Dedifferentiated amniotic fluid mesenchymal stem cell (primary cell): Measurements from ENCODE around the gene GPR137.

Source experiments
- DNase-seq: peaks from one replicate; pipeline ENCODE4 v3.0.0-alpha.2; 2016; ENCODE audit errors: extremely low spot score

Gene GPR137

DNA sequence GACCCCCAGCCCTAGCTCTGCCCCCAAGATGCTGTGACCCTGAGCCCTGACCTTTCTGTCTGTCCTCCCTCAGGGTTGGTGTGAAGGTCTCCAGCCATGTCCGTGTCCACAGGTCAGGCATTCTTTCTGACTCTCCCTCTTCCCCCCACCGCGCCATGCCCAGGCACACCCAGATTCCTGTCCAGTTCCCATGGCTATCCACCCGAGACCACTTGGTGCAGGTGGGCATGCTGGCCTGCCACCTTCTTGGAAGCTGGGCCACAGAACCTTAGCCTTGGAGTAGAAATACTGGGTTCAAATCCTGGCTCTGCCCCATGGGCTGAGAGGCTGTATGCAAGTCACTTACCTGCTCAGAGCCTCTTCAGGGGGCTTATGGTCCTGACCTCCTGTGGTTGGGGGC lies 36.6 kb upstream of the GPR137 start:
- no peak for DNase-seq

DNA sequence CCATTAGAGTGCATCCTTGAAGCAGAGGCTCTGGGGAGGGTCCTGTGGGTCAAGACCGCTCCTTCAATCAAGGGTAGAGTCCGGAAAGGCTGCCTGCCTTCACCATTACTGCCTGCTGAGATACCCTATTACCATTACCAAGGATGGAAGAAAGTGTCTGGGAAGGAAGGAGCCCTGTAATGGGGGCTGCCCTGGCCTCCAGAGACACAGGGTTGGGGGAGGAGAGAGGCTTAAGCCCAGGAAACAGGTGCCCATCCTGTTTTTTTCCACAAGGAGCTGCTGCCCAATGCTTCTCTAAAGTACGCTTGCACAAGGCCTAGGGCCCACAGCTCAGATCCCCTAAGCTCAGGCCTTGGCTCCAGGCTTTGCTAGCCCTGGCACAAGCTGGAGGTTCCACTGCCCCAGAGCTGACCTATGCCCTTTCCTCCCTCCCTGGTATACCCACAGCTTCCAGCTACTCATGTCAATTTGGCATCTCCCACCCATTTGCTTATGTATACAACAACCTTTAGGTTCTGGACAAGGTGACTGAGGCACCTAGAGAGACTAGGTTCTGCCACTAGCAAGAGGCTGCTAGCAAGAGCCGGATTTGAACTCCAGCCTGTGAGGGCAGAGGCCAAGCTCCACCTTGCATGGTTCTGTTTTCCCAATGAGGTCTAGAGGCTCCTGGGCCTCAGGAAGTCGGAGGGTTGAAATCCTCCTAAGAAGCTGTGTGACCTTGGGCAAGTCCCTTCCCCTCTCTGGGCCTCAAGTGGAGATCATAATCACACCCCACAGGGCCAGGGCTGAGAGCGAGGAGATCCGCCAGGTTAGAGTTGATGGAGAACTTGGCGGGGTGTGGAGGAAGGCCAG lies 35.9 kb upstream of the GPR137 start:
- no peak for DNase-seq

DNA sequence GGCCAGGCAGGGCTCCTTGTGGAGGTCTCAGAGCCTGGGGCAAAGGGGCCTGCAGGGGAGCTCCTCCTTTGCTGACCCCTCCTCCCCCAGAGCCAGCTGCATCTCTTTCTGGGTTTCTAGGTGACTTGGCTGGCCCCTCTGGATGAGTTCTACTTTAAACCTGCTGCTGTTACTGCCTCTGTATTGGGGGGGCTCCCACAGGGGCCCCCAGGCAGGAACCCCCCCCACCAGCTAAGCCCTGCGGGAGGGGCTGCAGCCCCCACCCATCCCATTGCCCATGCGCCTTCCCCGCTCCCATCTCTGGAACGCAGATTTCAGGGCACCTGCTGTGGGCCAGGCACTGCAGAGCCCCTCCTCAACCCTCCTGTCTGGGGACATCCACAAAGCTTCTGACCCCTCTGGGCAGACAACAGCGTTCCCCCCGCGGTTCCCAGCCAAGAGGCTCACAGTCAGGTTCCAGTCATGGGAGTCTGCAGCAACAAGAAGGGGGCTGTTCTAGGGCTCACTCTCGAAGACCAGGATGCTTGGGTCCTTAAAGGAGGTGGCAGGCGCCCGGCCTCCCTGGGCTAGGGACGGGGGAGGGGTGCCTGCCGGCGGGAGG lies 35.1 kb upstream of the GPR137 start:
- DNase-seq: no peak

DNA sequence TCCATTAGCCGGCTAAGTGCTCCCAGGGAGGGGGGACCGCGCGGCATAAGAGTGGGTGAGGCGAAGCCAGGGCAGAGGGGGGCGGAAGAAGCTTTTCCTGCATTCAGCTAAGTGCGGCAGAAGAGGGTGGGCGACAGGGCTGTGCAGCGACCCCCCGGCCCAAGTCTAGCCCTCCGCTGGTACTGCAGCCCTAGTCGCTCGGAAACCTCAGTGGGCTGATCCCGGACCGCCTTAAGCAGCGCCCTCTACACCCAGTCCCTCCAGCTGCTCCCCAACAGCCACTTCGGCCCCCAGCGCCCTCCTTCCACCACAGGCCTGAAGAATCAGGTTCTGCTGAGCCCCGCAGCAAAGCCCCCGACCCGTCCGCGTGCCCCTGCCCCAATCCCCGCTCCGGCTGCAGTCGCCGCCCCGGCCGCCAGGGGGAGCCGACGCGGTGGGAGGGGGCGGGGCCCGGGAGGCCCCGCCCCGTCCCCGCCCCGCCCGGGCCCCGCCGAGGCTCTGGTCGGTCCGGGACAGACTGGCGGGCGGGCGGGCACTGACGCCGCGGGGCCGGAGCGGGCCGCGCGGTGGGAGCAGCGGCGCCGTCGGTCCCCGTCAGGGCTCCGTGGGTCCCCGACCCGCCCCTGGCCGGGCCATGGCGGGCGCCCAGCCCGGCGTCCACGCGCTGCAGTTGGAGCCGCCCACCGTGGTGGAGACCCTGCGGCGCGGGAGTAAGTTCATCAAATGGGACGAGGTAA lies 34.5 kb upstream of the GPR137 start, which contains the start of gene PLCB3:
PLCB3 (plus strand) TSS at position 515 of the 737 bp plus-strand sequence; CDS start at position 635, 120 bp downstream.
- peak; percentile 31 for DNase-seq

DNA sequence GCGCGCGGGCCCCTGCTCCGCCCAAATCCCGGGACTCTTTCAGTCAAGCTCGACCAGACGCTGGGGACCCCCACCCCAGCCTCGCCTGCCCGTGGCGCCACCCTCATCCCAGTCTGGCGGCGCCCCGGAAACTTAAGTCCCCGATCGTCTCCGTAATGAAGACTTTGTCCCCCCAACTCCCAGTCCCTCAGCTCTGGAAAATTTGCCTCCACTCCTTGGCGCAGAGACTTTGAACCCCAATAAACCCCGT lies 34.0 kb upstream of the GPR137 start:
- no peak for DNase-seq

DNA sequence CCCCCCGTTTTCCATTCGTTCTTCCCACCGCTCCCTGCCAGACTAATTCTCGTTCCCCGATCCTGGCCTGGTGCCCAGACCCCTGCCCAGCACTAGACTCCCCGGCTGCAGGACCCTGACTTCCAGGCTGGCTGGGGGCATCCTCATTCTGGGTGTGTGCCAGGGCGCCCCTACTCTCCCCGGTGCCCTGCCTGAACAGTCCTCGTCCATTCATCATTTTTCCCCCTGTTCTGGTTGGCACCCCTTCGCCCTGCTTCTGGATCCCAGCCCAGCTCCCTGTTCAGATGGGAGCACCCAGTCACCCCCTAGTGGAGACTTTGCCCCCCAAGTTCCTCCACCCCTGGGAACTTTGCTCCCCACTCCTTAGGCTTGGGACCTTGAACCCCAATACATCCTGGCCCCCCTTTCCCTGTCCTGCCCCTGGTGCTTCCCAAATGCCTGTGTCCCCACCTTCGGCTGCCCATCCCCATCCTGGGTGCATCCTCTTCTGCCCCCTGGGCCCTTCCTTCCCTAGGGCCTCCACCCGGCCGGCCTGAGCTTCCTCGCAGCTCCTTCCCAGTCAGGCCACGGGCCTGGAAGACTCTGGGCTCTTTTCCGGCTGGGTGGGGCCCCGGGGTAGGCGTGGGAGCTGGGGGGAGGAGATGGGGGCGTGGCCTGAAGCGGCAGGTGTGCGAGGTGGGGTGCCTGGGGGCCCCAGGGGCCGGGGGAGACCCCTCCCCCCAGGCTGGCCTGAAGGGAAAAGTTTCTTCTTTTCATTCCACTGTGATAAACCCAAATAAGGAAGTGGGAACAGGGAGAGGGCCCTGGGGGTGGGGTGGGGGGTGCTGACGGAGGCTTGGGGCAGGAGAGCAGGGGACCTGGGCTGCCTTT lies 33.4 kb upstream of the GPR137 start:
- DNase-seq: no peak

DNA sequence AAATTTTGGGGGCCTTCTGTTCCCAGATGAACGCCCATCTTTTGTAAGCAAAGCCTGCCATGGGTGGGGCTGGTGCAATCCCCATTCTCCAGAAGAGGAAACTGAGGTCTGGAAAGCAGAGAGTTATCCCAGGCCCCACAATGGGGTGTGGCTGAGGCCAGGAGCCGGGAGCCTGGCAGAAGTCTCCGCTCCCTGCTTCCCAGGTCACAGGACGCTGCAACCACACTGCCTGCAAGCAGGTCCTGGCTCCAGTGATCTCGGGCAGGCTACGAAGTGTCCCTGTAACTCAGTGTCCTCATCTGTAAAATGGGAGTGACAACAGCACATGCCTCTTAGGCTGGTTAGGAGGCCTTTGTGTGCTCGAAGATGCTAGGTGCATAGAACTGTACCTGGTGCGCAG lies 32.6 kb upstream of the GPR137 start:
- DNase-seq: no peak

DNA sequence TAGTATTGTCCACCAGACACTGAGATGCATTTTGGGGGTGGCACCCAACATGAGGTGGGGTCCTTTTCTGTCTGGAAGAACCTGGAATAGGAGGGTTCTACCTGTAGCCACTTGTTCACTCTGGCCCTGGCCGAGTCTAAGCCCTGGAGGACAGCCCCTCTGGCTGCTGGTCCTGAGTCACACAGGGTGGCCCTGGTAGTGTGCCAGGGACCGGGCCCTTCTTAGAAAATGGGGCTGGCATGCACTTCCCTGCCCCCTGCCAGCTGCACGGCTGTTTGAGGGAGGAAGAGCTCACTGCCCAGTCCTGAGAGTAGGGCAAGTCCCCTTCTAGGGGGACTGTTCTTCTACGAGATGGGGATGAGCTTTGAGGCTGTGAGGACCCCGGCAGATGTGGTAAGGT lies 32.2 kb upstream of the GPR137 start:
- DNase-seq: no peak

DNA sequence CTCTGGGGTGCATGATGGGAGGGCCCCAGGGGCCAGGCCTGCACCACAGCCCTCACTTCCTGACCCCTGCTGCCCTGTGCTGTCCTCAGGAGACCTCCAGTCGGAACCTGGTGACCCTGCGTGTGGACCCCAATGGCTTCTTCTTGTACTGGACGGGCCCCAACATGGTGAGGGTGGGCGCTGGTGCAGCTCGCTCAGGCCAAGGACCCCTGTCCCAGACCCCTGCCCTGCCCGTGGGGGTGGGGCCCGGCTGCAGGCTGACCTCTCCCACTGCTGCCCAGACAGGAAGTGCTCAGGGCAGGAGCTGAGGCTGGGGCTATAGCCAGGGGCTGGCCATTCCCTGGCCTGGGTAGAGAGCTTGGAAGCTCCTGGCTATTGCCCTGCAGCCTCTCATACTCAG lies 31.3 kb upstream of the GPR137 start:
- DNase-seq: no peak

DNA sequence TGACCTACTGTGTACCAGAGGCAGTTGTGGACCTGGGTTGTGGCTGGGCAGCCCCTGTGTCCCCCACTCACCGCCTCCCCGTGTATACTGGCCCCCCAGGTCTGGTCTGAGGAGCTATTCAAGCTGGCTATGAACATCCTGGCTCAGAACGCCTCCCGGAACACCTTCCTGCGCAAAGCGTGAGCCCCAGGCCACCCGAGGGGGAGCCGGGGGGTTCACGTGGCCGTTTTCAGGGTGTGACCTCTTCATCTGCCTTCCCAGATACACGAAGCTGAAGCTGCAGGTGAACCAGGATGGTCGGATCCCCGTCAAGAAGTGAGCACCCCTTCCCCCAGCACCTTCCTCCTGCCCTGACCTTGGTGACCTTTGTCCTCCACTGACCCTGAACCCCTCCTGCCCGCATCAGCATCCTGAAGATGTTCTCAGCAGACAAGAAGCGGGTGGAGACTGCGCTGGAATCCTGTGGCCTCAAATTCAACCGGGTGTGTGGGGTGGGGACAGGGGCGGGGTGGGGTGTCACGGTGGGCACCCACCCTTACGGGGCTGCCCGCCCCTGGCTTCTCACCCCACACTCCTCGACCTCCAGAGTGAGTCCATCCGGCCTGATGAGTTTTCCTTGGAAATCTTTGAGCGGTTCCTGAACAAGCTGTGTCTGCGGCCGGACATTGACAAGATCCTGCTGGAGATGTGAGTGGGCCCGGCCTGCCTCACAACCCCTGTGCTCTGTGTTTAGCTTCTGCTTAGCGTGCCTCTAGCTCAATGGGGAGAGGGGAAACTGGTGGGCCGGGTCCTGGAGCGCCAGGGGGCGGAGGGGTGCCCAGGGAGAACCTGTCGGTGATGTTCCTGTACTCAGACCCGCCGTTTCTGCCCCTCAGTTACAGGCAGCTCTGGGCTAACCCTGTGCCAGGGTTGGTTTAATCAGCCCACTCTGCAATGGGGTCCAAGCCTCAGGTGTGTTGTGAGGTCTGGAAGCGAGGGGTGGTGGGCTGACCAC lies 30.2 kb upstream of the GPR137 start:
- DNase-seq: no peak

DNA sequence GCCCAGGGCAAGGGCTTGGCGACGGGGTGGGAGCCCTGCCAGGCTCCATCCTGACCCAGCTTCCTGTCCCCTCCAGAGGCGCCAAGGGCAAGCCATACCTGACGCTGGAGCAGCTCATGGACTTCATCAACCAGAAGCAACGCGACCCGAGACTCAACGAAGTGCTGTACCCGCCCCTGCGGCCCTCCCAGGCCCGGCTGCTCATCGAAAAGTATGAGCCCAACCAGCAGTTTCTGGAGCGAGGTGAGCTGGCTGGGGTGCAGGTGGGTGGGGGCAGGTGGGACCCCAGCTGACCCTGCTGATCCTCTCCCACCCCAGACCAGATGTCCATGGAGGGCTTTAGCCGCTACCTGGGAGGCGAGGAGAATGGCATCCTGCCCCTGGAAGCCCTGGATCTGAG lies 29.3 kb upstream of the GPR137 start:
- no peak for DNase-seq

DNA sequence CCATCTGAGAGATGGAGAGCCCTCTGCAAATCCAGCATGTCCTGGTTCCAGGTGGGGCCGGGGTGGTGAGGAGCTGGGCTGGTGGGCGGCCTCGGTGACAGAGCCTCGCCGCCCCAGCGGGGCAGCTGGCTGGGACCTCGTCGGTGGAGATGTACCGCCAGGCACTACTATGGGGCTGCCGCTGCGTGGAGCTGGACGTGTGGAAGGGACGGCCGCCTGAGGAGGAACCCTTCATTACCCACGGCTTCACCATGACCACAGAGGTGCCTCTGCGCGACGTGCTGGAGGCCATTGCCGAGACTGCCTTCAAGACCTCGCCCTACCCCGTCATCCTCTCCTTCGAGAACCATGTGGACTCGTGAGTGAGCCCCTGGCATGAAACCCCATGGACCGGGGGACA lies 27.3 kb upstream of the GPR137 start:
- no peak for DNase-seq

DNA sequence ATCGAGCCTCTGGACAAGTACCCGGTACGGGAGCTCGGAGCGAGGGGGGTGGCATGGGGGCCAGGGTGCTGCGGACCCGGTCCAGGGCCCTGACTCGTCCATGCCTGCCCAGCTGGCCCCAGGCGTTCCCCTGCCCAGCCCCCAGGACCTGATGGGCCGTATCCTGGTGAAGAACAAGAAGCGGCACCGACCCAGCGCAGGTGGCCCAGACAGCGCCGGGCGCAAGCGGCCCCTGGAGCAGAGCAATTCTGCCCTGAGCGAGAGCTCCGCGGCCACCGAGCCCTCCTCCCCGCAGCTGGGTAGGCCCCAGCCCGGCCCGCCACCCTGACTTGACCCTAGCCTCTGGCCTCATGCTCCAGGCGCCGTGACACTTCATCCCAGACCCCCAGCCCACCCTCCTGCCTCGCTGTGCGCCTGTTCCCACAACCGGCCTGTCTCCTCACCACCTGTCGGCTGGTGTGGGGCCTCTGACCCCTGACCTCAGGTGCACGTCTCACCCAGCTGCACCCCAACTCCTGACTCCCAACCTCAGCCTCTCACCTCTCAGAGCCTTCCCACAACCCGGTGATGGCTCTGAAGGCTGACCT lies 26.6 kb upstream of the GPR137 start:
- DNase-seq: no peak

DNA sequence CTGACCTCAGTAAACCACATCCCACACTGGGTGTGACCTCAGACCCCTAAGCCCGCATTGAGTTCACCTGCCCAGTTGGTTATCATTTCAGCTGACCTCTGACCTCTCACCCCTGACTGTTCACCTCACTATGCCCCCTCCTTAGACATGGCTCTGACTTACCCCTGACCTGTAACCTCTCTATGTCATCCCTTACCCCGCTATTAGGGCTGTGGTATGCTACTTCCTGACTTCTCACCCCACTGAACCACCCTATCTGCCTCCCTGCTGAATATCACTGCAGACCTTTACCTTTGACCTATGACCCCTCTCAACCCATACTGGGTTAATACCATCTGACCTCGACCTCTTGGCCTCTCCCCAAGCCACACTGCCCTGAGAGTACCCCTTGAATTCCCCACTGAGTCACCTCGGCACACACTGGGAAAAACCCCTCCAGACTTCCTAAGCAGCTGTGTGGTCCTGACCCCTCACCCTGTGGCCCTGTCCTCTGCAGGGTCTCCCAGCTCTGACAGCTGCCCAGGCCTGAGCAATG lies 26.0 kb upstream of the GPR137 start:
- DNase-seq: no peak

DNA sequence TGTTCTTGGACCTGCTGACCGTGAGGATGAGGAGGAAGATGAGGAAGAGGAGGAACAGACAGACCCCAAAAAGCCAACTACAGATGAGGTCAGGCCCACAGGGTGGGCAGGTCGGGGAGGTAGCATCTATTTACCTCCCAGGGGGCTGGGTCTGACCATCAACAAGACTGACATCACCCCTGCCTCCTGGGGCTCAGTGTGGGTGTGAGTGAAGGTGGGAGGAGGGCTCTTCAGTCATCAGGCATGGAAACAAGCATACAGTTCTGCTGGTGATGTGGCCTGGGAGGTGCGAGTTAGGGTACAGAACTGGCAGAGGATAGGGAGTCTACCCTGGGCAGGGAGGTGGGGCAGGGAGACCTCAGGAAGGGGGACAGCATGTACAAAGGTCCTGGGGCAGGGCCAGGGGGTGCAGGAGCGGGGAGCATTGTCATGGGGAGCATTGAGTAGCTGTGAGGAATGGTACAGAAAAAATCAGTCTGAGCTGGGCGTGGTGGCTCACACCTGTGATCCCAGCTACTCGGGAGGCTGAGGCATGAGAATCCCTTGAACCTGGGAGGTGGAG lies 25.4 kb upstream of the GPR137 start:
- no peak for DNase-seq

DNA sequence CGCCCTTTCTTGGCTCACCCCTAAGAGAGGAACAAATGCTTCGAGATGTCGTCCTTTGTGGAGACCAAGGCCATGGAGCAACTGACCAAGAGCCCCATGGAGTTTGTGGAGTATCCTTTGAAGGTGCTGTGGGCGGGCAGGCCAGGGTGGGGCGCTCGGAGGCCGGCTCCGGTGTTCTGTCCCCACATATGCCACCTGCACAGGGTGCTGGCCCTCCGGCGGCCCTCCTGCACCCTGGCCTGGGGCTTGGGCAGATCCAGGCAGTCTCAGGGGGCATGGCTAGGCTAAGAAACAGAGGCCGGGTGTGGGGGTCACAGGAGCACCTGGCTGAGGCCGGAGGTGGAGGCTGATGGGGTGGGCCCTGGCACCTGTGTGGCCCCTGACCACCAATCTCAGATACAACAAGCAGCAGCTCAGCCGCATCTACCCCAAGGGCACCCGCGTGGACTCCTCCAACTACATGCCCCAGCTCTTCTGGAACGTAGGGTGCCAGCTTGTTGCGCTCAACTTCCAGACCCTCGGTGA lies 24.0 kb upstream of the GPR137 start:
- DNase-seq: no peak

DNA sequence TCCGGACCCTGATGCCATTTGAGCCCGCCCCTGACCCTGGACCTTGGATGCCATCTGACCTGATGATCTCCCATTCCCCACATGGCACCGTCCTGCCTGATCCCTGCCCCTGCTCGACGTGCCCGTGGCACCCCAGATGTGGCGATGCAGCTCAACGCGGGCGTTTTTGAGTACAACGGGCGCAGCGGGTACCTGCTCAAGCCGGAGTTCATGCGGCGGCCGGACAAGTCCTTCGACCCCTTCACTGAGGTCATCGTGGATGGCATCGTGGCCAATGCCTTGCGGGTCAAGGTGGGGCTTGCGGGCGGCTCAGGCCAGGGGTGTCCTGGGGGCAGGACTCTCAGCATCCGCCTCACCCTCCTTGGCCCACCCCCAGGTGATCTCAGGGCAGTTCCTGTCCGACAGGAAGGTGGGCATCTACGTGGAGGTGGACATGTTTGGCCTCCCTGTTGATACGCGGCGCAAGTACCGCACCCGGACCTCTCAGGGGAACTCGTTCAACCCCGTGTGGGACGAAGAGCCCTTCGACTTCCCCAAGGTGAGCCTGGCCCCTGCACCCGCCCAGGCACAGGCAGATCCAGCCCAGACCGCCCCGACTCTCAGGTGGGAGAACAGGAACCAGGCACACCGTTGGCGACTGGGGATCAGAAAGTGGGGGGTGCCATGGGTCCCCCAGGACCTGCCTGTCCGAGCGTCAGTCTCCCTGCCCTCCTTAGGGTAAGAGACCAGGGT lies 23.2 kb upstream of the GPR137 start:
- no peak for DNase-seq

DNA sequence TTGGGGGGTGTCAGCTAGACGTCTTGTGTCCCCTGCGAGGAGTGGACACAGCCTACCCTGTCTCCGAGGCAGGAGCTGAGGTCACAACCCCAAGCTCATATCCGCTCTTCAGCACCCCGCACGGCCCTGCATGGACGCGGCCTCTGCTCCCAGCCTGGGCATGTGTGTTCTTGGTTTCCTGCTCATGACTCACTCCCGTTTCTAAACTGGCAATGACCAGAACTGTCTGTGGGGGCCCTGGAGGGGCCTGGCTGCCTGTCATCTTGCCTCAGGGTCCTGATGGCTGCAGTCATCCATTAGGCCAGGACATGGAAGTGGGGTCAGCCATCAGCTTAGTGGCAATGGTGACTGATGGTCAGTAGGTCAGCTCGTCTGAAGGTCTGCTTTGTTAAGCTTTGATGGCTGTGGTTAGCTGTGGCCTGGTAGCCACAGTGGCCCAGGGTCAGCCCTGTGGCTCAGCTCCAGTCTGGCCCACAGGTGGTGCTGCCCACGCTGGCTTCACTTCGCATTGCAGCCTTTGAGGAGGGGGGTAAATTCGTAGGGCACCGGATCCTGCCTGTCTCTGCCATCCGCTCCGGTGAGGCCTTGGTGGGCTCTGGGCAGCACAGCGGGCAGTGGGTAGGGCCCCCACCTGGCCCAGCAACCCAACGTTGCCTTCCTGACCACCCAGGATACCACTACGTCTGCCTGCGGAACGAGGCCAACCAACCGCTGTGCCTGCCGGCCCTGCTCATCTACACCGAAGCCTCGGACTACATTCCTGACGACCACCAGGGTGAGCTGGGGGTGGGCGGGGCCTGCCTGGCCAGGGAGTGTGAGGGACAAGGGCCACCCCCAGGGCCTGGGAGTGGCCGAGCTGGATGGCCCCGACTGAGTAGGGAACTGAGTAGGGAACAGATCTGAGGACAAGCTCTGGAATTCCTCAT lies 22.4 kb upstream of the GPR137 start:
- no peak for DNase-seq
